Left lobe of liver (tissue), 2 donors: ENCODE data around the gene ZFYVE16. TPM values are rescaled to one million over a fixed set of nuclear protein-coding genes. Genes with fewer than 3 reads are reported as not detected.
"Not testable (repeated sequence)": the region's sequence is repeated elsewhere in the genome, so short reads cannot be mapped to it uniquely, and the experiment has no call there.

Experiments
- ATAC-seq: fragments of 200-7000 bp; cut with Tn5 transposase; one replicate; pipeline ENCODE4 v1.9.1; 2020; ENCODE audit warnings: mild to moderate bottlenecking, moderate library complexity
- DNase-seq: peaks from one replicate; pipeline ENCODE4 v3.0.0-alpha.2; 2020; ENCODE audit warnings: low spot score
- total RNA-seq: library from RNA; stranded (reverse); gene quantifications from one replicate; pipeline ENCODE4 v1.2.1, GENCODE V29; 2021
- donor health status: DM: no; HTN: no; CAD: no; lungs with moderate emphysema.
- donor health status: DM: no; HTN: yes; CAD: no.

Gene ZFYVE16
- total RNA-seq, 1 donor from 2014 or later: 16.1 TPM

DNA sequence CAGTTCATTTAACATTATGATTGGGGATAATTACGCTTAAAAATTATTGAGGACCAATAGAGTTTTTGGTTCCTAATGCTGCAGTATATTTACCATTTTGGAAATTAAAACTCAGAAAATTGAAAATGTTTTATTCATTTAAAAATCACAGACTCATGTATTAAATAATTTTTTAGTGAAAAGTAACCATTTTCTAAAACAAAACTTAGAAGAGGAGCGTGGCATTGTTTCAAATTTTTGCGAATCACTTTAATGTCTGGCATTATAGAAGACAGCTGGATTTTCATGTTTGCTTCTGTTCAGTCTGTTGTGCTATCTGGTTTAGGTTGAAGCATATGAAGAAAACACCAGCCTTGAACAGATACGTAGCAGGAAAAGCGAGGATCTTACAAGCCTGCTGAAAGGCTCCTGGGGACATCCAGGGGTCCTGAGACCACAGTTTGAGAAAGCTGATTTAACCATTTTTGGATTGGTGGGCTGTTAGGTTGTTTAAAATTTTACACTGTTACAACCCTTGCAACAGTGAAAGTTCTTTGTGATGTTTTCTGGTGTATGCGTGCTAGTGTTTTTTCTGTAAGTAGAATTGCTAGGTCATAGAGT lies 1.6 kb downstream of the ZFYVE16 start:
- ATAC-seq (no peak), DNase-seq (no peak)

DNA sequence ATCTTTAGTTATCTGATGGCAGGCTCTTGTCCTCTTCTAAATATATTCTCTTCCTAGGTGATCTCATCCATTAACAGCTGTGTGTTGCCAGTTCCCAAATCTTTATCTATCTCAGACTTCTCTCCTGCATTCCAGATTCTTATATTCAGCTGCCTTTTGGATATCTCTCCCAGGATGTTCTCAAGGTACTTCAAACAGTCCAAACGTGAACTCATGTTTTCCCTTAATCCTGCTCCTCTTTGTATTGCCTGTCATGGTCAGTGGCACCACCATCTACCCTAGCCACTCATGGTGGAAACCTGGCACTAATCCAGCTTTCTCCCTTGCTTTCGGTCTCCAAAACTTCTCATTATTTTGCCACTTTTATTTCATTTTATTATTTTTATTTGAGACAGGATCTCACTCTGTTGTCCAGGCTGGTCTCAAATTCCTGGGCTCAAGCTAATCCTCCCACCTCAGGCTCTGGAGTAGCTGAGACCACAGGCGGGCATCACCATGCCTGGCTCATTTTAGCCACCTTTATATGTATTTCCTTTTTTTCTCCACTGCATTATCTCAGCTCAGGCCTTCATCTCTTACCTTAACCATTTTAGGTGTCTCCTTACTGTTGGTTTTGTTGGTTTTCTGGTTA lies 3.8 kb downstream of the ZFYVE16 start:
- ATAC-seq: no peak
- DNase-seq: no peak

DNA sequence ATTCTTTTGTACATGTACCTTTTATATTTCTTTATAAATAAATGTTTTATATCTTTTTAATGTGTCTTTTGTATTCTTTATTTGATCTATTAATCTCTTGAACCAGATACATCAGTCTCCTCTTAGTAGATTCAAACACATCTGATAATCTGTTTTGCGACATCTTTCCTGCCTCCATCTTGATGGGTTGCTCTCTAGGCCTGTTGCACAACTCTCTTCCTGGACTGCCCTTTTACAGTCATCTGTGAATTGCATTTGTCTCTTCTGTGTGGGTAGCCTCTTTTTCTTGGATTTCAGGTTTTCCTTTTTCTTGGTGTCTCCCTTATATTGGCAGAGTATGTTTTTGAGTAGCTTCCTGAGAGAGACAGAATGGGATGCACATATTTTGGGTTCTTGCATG lies 6.2 kb downstream of the ZFYVE16 start:
- no peak for ATAC-seq

DNA sequence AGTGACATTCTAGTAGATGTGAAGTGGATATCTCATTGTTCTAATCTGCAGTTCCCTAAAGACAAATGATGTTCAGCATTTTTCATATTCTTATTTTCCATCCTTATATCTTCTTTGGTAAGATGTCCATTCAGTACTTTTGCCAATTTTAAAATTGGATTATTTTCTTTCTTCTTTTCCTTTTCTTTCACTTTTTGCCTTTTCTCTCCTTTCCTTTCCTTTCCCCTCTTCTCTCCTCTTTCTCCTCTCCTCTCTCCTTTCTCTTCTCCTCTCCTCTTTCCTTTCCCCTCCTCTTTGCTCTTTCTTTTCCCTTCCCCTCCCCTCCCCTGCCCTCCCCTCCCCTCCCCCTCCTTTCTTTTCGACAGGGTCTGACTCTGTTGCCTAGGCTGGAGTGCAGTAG lies 10.1 kb downstream of the ZFYVE16 start:
- no peak for ATAC-seq

More for the DNA sequence above, 6.2 kb downstream of the ZFYVE16 start:
- no peak for DNase-seq

DNA sequence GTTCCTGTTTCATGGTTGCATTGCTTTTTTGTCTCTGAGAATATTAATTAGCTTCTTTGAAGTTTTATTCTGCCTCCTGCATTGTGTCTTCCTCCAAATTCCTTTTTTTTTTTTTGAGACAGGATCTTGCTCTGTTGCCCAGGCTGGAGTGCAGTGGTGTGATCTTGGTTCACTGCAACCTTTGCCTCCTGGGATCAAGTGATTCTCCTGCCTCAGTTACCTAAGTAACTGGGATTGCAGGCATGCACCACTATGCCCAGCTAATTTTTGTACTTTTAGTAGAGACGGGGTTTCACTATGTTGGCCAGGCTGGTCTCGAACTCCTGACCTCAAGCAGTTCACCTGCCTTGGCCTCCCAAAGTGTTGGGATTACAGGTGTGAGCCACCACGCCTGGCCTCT lies 16.5 kb downstream of the ZFYVE16 start:
- DNase-seq, ATAC-seq: not testable (repeated sequence)

More for the DNA sequence above, 10.1 kb downstream of the ZFYVE16 start:
- no peak for DNase-seq

DNA sequence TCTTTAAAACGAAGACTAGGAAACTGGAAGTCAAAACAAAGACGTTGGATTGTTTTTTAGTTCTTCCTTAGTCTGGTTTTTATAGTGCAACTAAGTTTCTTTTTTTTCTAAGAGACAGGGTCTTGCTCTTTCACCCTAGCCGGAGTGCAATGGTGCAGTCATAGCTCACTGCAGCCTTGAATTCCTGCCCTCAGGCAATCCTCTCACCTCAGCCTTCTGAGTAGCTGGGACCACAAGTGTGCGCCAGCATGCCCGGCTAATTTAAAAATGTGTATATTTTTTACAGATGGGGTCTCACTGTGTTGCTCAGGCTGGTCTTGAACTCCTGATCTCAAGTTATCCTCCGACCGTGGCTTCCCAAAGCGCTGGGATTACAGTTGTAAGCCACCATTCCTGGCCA lies 27.6 kb downstream of the ZFYVE16 start:
- ATAC-seq (no peak), DNase-seq (no peak)

DNA sequence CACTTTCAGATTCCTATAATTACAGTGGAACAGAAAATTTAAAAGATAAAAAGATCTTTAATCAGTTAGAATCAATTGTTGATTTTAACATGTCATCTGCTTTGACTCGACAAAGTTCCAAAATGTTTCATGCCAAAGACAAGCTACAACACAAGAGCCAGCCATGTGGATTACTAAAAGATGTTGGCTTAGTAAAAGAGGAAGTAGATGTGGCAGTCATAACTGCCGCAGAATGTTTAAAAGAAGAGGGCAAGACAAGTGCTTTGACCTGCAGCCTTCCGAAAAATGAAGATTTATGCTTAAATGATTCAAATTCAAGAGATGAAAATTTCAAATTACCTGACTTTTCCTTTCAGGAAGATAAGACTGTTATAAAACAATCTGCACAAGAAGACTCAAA lies 29.5 kb downstream of the ZFYVE16 start:
- ATAC-seq (no peak), DNase-seq (no peak)

DNA sequence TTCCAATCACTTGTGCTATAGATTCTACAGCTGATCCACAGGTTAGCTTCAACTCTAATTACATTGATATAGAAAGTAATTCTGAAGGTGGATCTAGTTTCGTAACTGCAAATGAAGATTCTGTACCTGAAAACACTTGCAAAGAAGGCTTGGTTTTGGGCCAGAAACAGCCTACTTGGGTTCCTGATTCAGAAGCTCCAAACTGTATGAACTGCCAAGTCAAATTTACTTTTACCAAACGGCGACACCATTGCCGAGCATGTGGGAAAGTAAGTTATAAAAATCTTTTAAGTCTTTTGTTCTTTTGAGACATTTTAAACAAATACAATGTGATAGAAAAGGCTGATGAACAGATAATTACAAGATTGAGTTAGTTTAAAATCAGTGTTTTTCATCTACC lies 30.9 kb downstream of the ZFYVE16 start:
- DNase-seq (no peak), ATAC-seq (peak; percentile 64)

DNA sequence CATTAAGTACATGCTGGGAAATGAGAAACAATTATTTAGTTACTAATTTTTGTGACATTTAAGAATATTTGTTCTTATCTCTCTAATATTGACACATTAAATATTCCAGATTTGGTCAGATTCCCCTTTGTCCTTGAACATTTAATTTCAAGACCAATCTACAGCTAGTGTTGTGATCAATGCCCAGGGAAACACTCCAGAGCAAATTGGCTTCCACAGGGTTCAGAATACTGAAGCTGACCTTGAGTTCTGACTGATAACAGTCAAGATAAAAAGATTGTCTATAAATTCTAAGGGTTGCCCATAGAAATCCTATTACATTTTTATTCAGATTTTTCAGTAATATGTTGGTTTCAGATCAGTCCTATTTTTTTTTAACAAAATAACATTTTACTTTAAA lies 31.3 kb downstream of the ZFYVE16 start:
- DNase-seq: no peak
- ATAC-seq: peak; percentile 69

DNA sequence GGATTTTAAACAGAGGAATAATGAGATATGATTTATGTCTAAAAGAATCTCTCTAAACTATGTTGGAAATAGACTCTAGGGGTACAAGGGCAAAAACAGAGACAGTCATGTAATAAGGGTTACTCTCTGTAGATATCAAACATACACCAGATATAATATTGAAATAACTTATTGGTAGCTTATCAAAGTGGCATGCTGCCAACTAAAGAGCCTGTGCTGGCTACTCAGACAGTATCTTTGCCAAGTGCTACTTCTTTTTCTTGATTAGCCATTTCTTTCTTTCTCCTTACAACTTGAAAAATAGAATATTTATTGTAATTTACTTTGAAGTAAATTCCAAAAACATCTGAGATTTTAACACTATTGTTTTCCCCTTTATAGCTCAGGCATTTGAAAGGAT lies 34.9 kb downstream of the ZFYVE16 start:
- DNase-seq: no peak
- no peak for ATAC-seq

DNA sequence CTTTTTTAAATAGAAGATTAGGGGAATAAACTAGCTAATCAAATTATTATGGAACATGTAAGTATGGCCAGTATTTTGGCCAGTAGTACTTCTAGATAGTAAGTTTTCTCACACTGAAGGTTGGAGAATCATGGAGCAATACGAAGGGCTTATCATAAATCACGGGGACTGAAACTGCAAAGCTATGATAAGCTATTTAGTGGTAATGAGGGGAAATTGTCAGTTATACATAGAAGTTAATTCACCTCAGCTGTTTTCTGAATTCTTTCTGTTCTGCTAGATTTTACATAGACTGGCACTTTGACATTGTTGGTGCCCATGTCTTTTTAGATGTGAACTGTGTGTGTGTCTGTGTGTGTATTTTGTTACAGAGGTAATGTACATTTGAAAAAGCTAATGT lies 45.5 kb downstream of the ZFYVE16 start:
- ATAC-seq (no peak), DNase-seq (no peak)

DNA sequence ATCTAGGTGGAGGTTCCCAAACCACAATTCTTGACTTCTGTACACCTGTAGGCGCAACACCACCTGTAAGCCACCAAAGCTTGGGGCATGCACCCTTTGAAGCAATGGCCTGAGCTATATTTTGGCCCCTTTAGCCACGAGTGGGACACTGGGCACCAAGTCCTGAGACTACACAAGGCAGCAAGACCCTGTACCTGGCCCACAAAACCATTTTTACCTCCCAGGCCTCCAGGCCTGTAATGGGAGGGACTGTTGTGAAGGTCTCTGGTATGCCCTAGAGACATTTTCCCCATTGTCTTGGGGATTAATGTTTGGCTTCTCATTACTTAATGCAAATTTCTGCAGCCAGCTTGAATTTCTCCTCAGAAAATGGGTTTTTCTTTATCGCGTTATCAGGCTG lies 55.4 kb downstream of the ZFYVE16 start:
- DNase-seq: no peak
- ATAC-seq: no peak

DNA sequence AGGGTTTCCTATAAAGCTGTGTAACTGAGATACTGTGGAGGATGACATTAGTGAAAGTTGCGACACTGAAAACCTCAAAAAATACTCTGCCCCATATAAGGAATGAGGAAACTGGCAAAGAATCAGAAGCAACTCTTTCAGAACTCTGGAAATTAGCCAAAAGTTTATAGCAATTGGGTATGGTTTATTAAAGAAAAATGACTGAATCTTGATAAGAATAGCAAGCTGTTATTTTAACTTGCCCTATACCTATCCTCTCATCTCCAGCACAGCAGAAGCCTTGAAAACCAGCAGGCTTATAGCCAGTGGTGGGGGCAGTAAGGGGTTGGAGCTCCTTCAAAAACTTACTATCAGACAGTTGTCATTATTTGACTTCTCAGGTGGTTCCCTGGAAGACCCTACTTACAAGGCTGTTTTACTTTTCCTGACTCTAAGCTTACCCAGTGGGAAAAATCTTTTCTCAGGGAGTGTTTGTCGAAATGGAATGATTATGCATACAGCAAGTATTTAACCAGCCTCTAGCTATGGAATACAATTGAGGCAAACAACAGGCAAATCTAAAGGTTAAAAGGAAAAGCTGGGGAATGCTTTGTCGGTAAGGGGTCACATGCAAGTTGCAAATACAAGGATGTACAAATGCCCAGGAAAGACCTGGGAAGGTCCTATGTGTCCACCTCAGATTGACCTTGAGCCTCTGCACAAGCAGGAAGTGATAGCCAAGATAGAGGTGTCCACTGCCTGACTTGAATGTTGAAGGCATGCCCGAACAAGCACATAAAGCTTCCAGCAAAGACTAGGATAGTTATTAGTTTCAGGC lies 59.0 kb downstream of the ZFYVE16 start:
- peak; percentile 28 for ATAC-seq
- DNase-seq: no peak

DNA sequence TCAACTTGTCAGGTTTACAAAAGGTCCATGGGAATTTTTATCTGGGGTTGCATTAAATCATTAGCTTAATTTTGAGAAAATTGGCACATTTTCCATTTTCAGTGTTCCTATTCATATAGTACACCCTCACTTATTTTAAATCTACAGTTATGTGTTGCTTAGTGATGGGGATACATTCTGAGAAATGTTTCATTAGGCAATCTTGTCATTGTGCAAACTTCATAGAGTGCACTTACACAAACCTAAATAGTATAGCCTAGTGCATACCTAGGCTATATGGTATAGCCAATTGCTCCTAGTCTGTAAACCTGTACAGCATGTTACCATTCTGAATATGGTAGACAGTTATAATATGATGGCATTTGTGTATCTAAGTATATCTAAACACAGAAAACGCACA lies 60.3 kb downstream of the ZFYVE16 start:
- ATAC-seq (no peak), DNase-seq (no peak)

DNA sequence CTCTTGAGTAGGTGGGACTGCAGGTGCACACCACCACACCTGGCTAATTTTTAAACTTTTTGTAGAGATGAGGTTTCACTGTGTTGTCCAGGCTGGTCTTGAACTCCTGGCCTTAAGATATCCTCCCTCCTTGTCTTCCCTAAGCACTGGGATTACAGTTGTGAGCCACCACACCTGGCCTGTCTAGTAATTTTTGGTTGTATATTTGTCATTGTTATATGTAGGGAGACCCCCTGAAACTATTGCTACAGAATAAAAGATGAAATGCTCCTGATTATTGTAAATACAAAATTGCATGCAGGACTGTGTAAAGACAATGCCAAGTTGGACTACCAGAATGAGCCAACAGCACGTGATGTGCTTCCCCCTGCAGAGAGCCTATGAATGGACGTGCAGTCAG lies 62.8 kb downstream of the ZFYVE16 start:
- not testable (repeated sequence) for ATAC-seq, DNase-seq

DNA sequence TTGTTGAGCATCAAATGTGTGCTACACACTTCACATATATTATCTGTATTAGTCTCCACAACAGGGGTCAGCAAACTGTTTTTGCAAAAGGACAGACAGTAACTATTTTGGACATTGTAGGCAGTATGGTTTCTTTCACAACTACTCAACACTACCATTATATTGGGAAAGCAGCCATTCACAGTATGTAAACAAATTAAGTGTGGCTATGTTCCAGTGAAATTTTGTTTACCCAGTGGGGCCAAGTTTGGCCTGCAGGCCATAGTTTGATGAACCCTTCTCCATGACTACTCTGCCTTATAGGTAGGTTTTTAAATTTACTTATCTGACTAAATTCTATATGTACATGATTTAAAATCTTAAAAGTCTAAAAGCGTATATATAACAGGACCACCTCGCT lies 67.1 kb downstream of the ZFYVE16 start:
- ATAC-seq (peak; percentile 93), DNase-seq (no peak)

DNA sequence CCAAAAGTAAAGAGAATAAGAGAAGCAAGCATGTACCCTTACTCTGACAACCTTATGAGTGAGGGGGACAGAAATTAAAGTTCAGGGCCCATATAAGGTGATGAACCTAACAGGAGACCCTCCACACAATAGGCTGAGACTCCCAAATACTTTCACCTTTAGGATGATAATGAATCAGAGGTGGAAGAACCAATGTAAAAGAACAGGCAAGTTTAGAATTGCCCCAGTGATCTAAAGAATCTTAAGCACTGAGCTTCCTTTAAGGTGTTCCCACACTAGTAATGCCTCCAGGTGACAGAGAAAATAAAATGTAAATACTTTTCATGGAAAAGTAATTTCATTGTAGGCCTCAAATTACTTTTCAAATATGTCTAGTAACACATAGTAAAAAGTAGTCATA lies 71.8 kb downstream of the ZFYVE16 start:
- DNase-seq (no peak), ATAC-seq (no peak)

DNA sequence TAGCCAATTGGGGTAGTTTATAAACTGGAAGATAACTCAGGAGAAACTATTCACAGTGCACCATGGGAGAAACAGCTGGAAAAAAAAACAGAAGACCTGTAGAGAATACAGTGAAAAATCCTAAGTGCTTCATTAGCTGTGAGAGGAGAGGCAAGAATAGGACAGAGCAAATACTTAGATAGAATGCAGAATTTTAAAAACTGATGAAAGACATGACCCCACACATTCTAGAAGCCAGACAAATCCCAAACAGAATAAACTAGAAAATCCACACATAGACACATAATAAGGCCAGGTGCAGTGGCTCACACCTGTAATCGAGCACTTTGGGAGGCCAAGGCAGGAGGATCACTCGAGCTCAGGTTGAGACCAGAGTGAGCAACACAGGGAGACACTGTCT lies 72.5 kb downstream of the ZFYVE16 start:
- DNase-seq (no peak), ATAC-seq (no peak)

DNA sequence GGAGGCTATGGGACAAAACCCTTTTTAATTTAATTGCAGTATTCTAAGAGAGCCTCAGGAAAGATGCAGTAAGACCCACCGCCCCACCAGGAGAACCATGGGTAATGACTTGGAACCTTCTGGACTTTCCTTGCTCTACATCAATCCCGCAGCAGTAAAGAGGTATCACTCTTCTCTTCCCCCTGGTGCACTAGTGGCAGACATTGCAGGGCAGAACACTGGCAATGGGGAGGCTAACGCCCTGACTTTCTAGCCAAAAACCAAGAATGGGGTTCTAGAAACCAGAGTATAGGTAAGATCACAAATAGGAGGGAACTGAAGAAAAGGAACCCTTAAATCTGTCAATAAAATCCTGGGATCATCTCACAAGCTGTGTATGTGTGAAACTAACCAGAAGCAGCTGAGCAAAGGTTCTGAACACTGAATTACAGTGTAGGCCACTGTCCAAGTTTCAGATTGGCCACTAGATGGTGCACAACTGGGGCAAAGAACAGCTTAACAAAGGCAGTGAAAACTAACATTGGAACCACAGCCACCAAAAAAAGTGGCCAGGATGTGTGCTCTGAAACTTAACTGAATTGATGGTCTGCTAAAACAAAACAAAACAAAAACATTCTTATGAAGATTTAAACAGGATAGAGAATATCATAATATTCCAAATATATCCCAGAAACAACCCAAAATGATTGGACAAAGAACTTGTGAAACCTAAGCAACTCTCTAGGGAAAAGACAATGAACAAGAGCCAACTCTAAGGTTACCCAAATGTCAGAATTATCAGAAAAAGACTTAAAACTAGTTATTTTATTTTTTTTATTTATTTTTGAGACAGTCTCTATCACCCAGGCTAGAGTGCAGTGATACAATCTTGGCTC lies 73.4 kb downstream of the ZFYVE16 start:
- ATAC-seq: peak; percentile 99

DNA sequence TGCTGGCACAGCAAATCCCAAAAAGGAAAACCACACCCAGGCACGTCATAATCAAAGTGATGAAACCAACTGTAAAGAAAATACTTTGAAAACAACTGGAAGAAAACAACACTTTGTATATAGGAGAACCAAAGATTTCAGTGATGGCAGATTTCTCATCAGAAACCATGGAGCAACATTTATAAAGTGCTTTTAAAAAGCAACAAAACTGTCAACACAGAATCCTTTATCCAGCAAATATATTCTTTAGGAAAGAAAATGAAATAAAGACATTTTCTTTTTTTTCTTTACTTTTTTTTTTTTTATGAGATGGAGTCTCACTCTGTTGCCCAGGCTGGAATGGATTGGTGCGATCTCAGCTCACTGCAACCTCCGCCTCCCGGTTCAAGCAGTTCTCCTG lies 74.7 kb downstream of the ZFYVE16 start:
- ATAC-seq: no peak
- no peak for DNase-seq

More for the DNA sequence above, 73.4 kb downstream of the ZFYVE16 start:
- DNase-seq: peak; percentile 71

DNA sequence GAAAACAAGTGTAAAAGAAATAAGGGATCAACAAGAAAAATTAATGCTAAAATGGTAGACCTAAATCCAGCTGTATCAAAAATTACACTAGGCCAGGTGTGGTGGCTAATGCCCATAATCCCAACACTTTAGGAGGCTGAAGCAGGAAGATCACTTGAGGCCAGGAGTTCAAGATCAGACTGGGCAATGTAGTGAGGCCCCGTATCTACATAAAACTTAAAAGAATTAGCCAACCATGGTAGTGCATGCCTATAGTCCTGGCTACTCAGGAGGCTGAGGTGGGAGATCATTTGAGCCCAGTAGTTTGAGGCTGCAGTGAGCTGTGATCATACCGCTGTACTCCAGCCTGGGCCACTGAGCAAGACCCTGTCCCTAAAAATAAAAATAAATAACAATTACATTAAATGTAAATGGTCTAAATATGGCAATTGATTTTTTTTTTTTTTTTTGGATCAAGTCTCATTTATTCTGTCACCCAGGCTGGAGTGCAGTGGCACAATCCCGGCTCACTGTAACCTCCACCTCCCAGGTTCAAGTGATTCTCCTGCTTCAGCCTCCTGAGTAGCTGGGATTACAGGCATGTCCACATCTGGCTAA lies 75.9 kb downstream of the ZFYVE16 start:
- DNase-seq (no peak), ATAC-seq (no peak)
